Vagina (tissue), 2 donors: ENCODE data around the gene ACSS2.

ENCODE experiments used
- CTCF ChIP-seq, 3 experiments: fragments of 450-650 bp in 2 of 3; fragments of 200-600 bp in 1 of 3; sonication (generic) in 1 of 3; IDR thresholded peaks; one replicate each; pipeline ENCODE4 v1.5.1; 2017 to 2019; ENCODE audit warnings: antibody characterized with exemption in 3 of 3, mild to moderate bottlenecking in 2 of 3, moderate library complexity in 2 of 3
- POLR2A ChIP-seq, 2 donors: fragments of 450-650 bp; IDR thresholded peaks; one replicate each; pipeline ENCODE4 v1.6.1; 2017; ENCODE audit warnings: antibody characterized with exemption in 2 of 2, mild to moderate bottlenecking in 2 of 2, moderate library complexity in 2 of 2
- POLR2AphosphoS5 ChIP-seq, 2 donors: sonication (generic); formaldehyde crosslinking; IDR thresholded peaks; one replicate each; pipeline ENCODE4 v1.9.0; 2017; ENCODE audit warnings: antibody characterized with exemption in 2 of 2, mild to moderate bottlenecking in 2 of 2, low read depth in 1 of 2; ENCODE audit not compliant: insufficient read depth in 1 of 2

- TF ChIP-seq POLR2A (IDR thresholded peaks at IDR 0.05) = no peak
- no peak for TF ChIP-seq CTCF (IDR thresholded peaks at IDR 0.05)
- TF ChIP-seq POLR2AphosphoS5 (IDR thresholded peaks at IDR 0.05; ENCODE audit: insufficient read depth in 1 of 2, low read depth in 1 of 2) = no peak
Observed at GRCh38 chr20:34880215-34880850, 3.9 kb downstream of the ACSS2 start.
